Islet of Langerhans (tissue), 1 donor: ENCODE results near the gene SMIM26.
"Not testable (repeated sequence)": the region's sequence is repeated elsewhere in the genome, so short reads cannot be mapped to it uniquely, and the experiment has no call there.

ENCODE experiments used
- FAIRE-seq: peaks from one replicate; lab custom pipeline; 2011; peaks lifted over from hg19 to GRCh38; lab: Jason Lieb, UNC

The SMIM26 gene

GRCh38 chr20:18566892-18567738, at the start of gene SMIM26:
Gene SMIM26 (plus strand): TSS chr20:18567432. CDS start chr20:18567479, 47 bp downstream.
- FAIRE-seq, result no peak

GRCh38 chr20:18522066-18522465, 45.2 kb upstream of the SMIM26 start:
- FAIRE-seq, result not testable (repeated sequence)

DNA sequence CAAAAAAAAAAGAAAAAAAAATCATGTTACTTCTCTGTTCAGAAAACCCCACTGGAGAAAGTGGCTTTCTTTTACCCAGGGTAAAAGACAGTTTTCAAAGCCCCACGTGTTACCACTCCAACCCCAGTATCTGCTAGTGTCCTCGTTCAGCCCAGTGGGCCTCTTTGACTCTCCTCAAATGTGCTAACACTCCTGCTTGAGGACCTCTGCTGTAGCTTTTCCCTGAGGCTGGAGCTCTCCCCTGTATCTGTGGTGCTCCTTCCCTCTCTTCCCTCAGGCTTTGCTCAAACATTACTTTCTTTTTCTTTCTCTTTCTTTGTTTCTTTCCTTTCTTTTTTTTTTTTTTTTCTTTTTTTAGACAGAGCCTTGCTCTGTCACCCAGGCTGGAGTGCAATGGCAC, 44.2 kb upstream of the SMIM26 start:
- no peak for FAIRE-seq

DNA sequence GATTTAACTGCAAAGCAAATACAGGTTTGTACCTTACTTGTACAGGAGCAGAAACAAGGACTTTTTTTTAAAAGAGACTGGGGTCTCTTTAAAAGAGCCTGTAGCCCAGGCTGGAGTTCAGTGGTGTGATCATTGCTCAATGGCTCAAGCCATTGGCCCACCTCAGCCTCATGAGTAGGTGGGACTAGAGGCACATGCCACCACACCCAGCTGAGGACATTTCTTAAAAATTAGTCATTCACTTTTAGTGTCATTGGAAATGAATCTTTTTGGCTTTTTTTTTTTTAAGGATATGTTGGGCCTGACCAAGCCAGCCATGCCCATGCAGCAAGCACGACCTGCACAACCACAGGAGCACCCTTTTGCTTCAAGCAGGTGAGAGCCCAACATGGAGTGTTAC, 42.6 kb upstream of the SMIM26 start:
- FAIRE-seq, result no peak

- not testable (repeated sequence) for FAIRE-seq
Observed at GRCh38 chr20:18526761-18527160, 40.5 kb upstream of the SMIM26 start.

GRCh38 chr20:18527339-18527738, 39.9 kb upstream of the SMIM26 start:
- FAIRE-seq, result no peak

DNA sequence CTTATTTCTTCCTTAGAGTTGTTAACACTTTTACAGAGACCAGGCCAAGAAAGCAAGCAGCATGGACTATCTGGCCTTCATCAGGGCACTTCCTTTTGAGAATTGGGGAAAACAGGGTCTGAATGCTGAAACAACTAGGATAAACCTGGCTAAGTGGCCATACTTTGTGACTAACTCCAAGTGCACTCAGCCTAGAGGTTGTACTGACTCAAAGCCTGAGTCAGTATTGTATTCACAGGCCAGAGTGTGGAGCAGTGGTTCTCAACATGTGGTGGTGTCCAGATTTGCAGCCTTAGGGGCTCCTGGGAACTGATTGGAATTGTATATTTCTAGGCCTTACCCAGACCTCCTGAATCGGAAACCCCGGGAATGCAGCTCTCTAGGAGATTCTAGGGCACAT, 39.4 kb upstream of the SMIM26 start:
- no peak for FAIRE-seq

- no peak for FAIRE-seq
Observed at GRCh38 chr20:18529041-18529440, 38.2 kb upstream of the SMIM26 start.

- FAIRE-seq, result no peak
Observed at GRCh38 chr20:18532626-18533025, 34.6 kb upstream of the SMIM26 start.

DNA sequence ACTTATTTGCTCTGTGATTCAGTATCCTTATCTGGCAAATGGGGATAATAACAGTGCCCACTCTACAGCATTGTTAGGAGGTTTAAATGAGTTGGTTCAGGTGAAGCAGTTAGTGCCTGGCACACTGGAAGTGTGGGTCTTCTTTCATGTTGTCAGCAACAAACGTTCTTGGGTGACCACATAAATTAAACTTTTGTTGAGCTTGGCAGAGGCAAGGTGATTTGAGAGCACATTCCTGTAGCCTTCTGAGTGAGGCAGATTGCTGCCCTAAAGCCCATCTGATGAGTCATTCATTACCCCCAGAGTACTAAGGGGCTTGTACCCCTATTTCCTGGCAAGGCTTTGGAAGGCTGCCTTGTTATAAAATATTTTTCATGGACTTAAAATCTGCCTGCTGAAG, 33.7 kb upstream of the SMIM26 start:
- FAIRE-seq, result no peak

DNA sequence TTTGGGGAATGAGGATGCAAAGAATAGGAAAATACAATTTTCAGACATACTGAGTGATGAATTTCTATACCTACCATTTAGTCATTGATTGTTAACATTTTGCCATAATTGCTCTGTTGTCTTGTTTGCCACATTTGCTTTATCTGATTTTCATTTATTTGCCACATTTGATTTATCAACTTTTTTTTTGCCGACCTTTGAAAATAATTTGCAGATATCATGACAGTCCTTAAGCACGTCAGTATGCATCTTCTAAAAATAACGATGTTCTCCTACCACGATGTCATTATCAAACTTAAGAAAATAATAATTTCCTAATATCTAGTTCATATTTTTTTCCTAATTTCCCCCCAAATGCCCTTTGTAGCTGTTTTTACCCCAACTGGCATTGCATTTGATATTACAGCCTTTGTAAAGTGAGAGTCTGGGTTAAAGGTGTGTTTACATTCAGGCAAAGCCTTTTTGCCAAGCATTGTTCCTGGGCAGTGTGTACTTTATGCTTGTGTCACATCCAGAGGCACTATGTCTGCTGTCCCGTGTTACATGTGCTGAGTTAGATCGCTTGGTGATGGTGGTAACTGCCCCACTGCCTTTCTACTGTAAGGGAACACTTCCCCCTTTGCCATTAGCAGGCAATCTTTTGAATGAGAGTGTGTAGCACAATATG, 33.1 kb upstream of the SMIM26 start:
- FAIRE-seq, result no peak

DNA sequence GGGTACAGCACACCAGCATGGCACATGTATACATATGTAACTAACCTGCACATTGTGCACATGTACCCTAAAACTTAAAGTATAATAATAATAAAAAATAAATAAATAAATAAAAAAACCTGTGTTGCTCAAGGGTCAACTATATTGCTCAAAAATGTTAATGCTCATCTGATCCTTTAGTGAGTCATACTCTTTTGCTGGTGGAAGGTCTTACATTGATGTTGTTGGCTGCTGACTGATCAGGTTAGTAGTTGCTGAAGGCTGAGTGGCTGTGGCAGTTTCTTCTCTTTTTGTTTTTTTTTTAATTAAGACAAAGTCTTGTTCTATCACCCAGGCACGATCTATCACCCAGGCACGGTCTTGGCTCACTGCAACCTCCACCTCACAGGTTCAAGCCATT, 29.6 kb upstream of the SMIM26 start:
- no peak for FAIRE-seq

- FAIRE-seq, result no peak
Observed at GRCh38 chr20:18541741-18542140, 25.5 kb upstream of the SMIM26 start.

- FAIRE-seq, result no peak
Observed at GRCh38 chr20:18543216-18543615, 24.0 kb upstream of the SMIM26 start.

- no peak for FAIRE-seq
Observed at GRCh38 chr20:18543932-18544331, 23.3 kb upstream of the SMIM26 start.

- FAIRE-seq, result no peak
Observed at GRCh38 chr20:18545566-18545965, 21.7 kb upstream of the SMIM26 start.

GRCh38 chr20:18548465-18548864, 18.8 kb upstream of the SMIM26 start:
- FAIRE-seq, result no peak

GRCh38 chr20:18553746-18554145, 13.5 kb upstream of the SMIM26 start:
- FAIRE-seq, result no peak

GRCh38 chr20:18567739-18568091, 483 bp downstream of the SMIM26 start:
- FAIRE-seq, result no peak

DNA sequence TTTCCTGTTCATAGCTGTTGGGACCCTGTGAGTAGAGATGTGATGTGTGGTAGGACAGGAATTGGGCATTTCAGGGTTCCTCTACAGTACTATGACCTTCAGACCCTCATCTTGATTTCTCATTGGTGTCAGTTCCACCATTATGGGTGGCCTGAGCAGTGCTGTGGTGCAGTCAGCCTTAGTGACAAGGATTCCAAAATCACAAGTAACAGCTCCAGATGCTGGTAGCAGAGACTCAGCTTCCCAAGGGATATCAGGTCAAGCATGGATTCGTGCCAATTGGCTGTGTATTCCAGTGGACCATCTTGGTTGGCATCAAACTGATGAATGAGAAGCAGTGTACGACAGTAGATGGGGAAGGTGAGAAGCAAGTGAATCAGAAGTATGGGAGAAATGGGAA, 3.8 kb downstream of the SMIM26 start:
- no peak for FAIRE-seq

DNA sequence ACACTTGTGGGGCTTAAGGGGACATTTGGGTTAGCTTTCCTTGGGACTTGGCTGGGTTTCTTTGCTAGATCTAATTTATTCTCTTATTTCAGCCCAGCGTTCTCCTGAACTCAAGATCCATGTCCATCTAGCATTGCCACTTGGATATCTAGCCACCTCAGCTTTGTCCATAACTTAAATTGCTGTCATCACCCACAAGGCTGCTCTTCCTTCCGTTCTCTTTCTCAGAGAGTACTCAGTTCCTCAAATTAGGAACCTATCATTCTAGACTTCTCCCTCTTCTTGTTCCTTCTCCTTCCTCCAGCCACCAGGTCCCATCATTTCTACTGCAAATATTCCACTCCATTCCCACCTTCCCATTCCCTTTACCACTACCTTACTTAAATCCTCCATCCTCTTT, 4.3 kb downstream of the SMIM26 start:
- no peak for FAIRE-seq

DNA sequence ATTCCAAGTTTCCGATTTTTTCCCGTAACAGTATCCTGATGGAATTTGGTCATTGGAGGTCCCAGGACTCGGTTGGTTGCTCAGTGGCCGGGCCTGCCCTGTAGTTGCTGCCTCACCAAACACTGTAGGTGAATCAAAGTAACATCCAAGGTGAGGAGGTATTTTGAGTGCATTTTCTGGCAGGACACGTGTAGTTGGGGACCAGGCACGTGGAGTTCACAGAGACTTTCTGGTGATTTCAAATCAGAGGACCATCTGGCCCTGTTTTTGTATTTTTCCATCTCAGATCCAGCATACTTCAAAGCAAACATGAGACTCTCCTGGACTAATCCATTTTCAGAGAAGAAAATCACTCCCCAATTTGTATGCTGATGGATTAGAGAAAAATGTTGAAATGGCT, 10.7 kb downstream of the SMIM26 start:
- FAIRE-seq, result no peak

GRCh38 chr20:18578581-18578980, 11.3 kb downstream of the SMIM26 start:
- FAIRE-seq, result no peak

DNA sequence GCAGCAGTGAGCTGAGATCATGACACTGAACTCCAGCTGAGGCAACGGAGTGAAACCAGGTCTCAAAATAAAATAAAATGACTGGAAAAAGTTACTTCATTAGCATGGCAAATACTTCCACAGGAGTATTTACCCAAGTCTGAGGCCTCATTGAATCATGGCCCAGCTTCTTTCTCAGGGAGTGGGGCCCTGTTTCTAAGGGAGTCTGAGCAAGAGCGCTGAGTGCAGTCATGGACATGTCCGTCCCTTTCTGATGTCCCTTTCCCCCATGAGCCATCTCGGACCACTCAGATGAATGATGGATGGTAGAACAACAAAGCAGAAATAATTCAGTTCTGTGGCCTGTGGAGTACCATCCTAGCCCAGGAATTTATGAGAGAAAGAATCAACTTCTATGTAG, 12.8 kb downstream of the SMIM26 start:
- FAIRE-seq, result no peak
